Lung (tissue), 12 donors: ENCODE results near the gene BABAM2. TPM values are rescaled to one million over a fixed set of nuclear protein-coding genes. Genes with fewer than 3 reads are reported as not detected.
A peak's percentile ranks its signal among the peaks of the same experiment; 100 is the strongest.

Source experiments
- ATAC-seq: fragments of 200-7000 bp; cut with Tn5 transposase; one replicate; pipeline ENCODE4 v1.9.1; 2020; ENCODE audit warnings: moderate number of reproducible peaks; ENCODE audit not compliant: insufficient read depth, low FRiP score
- DNase-seq, 3 donors: peaks; one replicate each; pipeline ENCODE4 v3.0.0-alpha.2; 2013 to 2017
- H3K27ac ChIP-seq, 2 donors: one replicate each; pipeline ENCODE4 v1.5.1; 2013; ENCODE audit warnings: mild to moderate bottlenecking in 2 of 2, moderate library complexity in 2 of 2, control low read depth in 1 of 2, inconsistent platforms in 1 of 2, low read depth in 1 of 2, low read length in 1 of 2
- H3K27me3 ChIP-seq, 3 donors: one replicate each; pipeline ENCODE4 v1.5.1; 2013; ENCODE audit warnings: low read length in 2 of 3; ENCODE audit not compliant: control insufficient read depth in 3 of 3, insufficient read depth in 3 of 3
- H3K36me3 ChIP-seq, 4 donors: one replicate each; pipeline ENCODE4 v1.5.1; 2013; ENCODE audit warnings: low read length in 4 of 4, mild to moderate bottlenecking in 1 of 4, moderate library complexity in 1 of 4; ENCODE audit not compliant: control insufficient read depth in 4 of 4, insufficient read depth in 4 of 4
- H3K4me1 ChIP-seq, 5 donors: one replicate each; pipeline ENCODE4 v1.5.1; 2013; ENCODE audit warnings: low read length in 5 of 5, mild to moderate bottlenecking in 2 of 5, moderate library complexity in 1 of 5; ENCODE audit not compliant: control insufficient read depth in 5 of 5, insufficient read depth in 5 of 5
- H3K4me3 ChIP-seq: one replicate; pipeline ENCODE4 v1.5.1; 2013; ENCODE audit warnings: mild to moderate bottlenecking, control low read depth, moderate library complexity
- H3K9ac ChIP-seq, 2 donors: one replicate each; pipeline ENCODE4 v1.5.1; 2013; ENCODE audit warnings: low read length in 2 of 2, control low read depth in 1 of 2; ENCODE audit not compliant: insufficient read depth in 1 of 2
- H3K9me3 ChIP-seq, 4 donors: one replicate each; pipeline ENCODE4 v1.5.1; 2013; ENCODE audit warnings: low read length in 3 of 4, mild to moderate bottlenecking in 1 of 4, moderate library complexity in 1 of 4; ENCODE audit not compliant: control insufficient read depth in 4 of 4, insufficient read depth in 3 of 4
- WGBS, 2 donors: extraction: QIAGEN DNeasy Blood & Tissue Kit; methylation state at CpG; one replicate each; pipeline ENCODE4 v1.1.7; 2013; 5-methylcytosine and 5-hydroxymethylcytosine counted together
- polyA plus RNA-seq, 2 donors: library from polyadenylated mRNA; stranded (reverse); fragments of 200-250 nt; gene quantifications; one replicate each; pipeline ENCODE4 v1.2.1, GENCODE V29; 2013
- total RNA-seq, 2 donors: library from RNA; depleted of rRNA in 1 of 2; stranded (reverse); fragments of >200 nt in 1 of 2; gene quantifications; one replicate each; pipeline ENCODE4 v1.2.1, GENCODE V29; 2014 to 2021
- TF ChIP-seq, protein P1 (sequence below): IDR thresholded peaks from 2 replicates; pipeline ENCODE4 v1.5.1; 2012; ENCODE audit warnings: mild to moderate bottlenecking; ENCODE audit errors: control extremely low read depth, extremely low read depth
- donor health status: control.
- donor health status: control.
- donor health status: Bipolar disorder and iron deficiency.
- donor health status: healthy.
- donor health status: DM: yes; HTN: yes; CAD: no.

Gene BABAM2
- total and polyA plus RNA-seq, 4 donors, result 19.0 to 43.3 (median 33.7) TPM

DNA sequence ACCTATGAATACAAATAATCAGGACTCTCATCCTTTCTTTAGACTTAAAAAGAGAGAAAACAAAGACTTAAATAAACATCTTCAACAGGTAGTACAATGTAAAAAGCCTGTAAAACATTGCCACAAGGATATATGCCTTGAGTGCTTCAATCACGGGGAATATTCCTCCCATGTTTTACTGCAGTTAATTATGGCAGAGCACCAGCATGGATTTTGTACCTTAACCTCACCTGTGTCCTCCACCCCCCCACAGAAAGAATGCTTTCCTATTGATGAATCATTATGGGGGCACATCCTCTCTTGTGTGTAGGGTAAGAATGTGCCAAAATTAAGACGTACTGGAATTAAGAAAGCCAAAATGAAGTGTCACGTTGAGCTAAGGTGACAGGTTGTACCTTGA is 312.2 kb downstream of the BABAM2 start:
- no peak overlapping the region for H3K4me3 ChIP-seq
- H3K36me3 ChIP-seq, result no peaks in the 10 kb centered on the region
- H3K9ac ChIP-seq, result no peak overlapping the region
- ATAC-seq, result no peak
- no peak for DNase-seq
- WGBS, 2 donors, result 94 to 97% methylated on average over 3 of the region's 3 CpGs
- TF ChIP-seq, protein P1, sequence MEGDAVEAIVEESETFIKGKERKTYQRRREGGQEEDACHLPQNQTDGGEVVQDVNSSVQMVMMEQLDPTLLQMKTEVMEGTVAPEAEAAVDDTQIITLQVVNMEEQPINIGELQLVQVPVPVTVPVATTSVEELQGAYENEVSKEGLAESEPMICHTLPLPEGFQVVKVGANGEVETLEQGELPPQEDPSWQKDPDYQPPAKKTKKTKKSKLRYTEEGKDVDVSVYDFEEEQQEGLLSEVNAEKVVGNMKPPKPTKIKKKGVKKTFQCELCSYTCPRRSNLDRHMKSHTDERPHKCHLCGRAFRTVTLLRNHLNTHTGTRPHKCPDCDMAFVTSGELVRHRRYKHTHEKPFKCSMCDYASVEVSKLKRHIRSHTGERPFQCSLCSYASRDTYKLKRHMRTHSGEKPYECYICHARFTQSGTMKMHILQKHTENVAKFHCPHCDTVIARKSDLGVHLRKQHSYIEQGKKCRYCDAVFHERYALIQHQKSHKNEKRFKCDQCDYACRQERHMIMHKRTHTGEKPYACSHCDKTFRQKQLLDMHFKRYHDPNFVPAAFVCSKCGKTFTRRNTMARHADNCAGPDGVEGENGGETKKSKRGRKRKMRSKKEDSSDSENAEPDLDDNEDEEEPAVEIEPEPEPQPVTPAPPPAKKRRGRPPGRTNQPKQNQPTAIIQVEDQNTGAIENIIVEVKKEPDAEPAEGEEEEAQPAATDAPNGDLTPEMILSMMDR, result no peak
- H3K9me3 ChIP-seq, result no peaks in the 10 kb centered on the region
- no peaks in the 10 kb centered on the region for H3K27me3 ChIP-seq
- peaks cover 0 to 13% (median 1%) of the 10 kb centered on the region in 5 donors for H3K4me1 ChIP-seq
- H3K27ac ChIP-seq, result no peak overlapping the region

DNA sequence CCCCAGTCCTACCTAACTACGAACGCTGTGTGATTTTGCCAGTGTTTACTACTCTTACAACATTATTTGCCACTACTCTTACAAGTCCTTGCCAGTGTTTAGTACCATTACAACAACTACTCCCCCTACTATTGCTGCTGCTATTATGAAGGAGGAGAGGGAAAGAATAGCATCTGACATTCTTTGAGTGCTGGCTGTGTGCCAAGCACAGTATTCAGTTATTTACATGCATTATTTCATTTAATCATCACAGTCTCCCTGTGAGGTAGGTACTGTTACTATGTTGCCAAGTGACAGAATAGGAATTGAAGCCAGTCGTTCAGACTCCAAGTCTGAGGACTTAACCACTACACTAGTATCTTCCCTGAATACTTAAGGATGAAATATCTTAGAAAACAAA is 316.2 kb downstream of the BABAM2 start:
- ATAC-seq (no peak), DNase-seq (peak; percentile 24 to 42 (median 30))
- Histone ChIP-seq H3K4me3 (no peak overlapping the region), H3K27ac (no peak overlapping the region), H3K9me3 (no peaks in the 10 kb centered on the region), H3K36me3 (no peaks in the 10 kb centered on the region), H3K4me1 (peaks cover 0 to 11% (median 0%) of the 10 kb centered on the region in 5 donors), H3K9ac (no peak overlapping the region), H3K27me3 (no peaks in the 10 kb centered on the region)
- 79 to 82% methylated on average over 3 of the region's 3 CpGs for WGBS, 2 donors
- TF ChIP-seq, protein P1, result no peak

DNA sequence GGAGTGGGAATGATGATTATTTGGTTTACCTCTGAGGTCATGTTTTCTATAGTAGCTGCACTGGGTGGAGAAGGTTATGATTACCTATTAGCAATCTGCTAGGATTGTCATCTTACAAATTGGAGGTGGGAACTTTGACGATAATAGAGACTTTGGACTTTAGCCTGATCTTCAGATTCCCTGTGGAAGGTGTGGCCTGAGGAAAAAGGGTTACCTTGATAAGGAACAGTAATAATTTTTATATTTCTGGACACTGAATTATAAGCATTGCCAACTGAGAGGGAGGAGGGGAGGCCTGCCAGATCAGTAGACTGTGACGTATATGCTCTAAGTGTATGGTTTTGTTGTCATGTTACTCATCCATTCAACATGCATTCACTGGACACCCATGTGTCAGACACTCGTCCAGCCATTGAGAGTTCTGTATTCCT is 318.7 kb downstream of the BABAM2 start:
- TF ChIP-seq, protein P1, result no peak
- no peak overlapping the region for H3K27ac ChIP-seq
- H3K36me3 ChIP-seq, result no peaks in the 10 kb centered on the region
- H3K27me3 ChIP-seq, result no peaks in the 10 kb centered on the region
- H3K4me1 ChIP-seq, result peaks cover 0 to 7% (median 0%) of the 10 kb centered on the region in 5 donors
- ATAC-seq, result no peak
- H3K9me3 ChIP-seq, result no peaks in the 10 kb centered on the region
- no peak for DNase-seq
- H3K9ac ChIP-seq, result no peak overlapping the region
- WGBS, 2 donors, result 93 to 94% methylated on average over 3 of the region's 3 CpGs
- no peak overlapping the region for H3K4me3 ChIP-seq

DNA sequence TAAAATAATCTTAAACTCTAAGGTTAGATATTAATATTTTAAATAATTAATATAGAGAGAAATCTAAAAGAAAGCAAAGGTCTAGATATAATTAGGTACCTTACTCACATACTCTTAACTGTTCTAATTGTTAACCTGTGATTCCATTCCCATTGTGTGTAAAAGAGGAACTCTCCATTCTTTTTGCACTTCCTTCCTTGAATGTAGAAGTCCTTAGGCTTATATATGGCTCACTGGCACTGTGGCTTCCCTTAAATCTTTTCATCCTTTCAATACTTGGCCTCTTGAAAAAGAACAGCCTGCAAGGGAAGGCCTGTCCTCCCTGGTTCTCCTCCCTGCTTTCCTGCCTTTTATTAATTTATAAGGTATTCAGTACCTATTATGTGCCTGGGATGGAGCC is 319.3 kb downstream of the BABAM2 start:
- H3K9me3 ChIP-seq, result no peaks in the 10 kb centered on the region
- no peak overlapping the region for H3K4me3 ChIP-seq
- ATAC-seq (no peak), DNase-seq (no peak)
- TF ChIP-seq, protein P1, result no peak
- no peaks in the 10 kb centered on the region for H3K27me3 ChIP-seq
- peaks cover 0 to 7% (median 0%) of the 10 kb centered on the region in 5 donors for H3K4me1 ChIP-seq
- H3K9ac ChIP-seq, result no peak overlapping the region
- no peak overlapping the region for H3K27ac ChIP-seq
- no peaks in the 10 kb centered on the region for H3K36me3 ChIP-seq
